Measurements from ENCODE around the gene CCSER2.

- TF ChIP-seq CTCF (IDR thresholded peaks at IDR 0.05) (no peak), POLR2A (IDR thresholded peaks at IDR 0.05) (no peak)
Measured at GRCh38 chr10:84314275-84314674, 14.1 kb upstream of the CCSER2 start.

Measured in breast epithelium (tissue), 3 donors.